ENCODE measurements around the gene PAX1.

PAX1 gene

GRCh38 chr20:21703717-21704407, 1.6 kb upstream of the PAX1 start:
- DNase-seq = peak; percentile 37

GRCh38 chr20:21704408-21705385, 767 bp upstream of the PAX1 start:
- DNase-seq = peak; percentile 34

GRCh38 chr20:21706261-21707195, 1.1 kb downstream of the PAX1 start:
- peak; percentile 76 for DNase-seq

- peak; percentile 17 for DNase-seq
Observed at GRCh38 chr20:21707267-21707666, 1.8 kb downstream of the PAX1 start.

GRCh38 chr20:21707999-21708737, 2.7 kb downstream of the PAX1 start:
- no peak for DNase-seq

GRCh38 chr20:21708738-21709534, 3.5 kb downstream of the PAX1 start:
- peak; percentile 50 for DNase-seq

GRCh38 chr20:21709535-21709904, 4.1 kb downstream of the PAX1 start:
- DNase-seq = no peak

- DNase-seq = no peak
Observed at GRCh38 chr20:21710341-21710740, 4.9 kb downstream of the PAX1 start.

- peak; percentile 39 for DNase-seq
Observed at GRCh38 chr20:21710863-21711431, 5.5 kb downstream of the PAX1 start.

GRCh38 chr20:21712443-21713059, 7.1 kb downstream of the PAX1 start:
- peak; percentile 13 for DNase-seq

- DNase-seq = no peak
Observed at GRCh38 chr20:21713470-21713869, 8.0 kb downstream of the PAX1 start.

- DNase-seq = peak; percentile 40
Observed at GRCh38 chr20:21713901-21714296, 8.4 kb downstream of the PAX1 start.

GRCh38 chr20:21714297-21715192, 9.1 kb downstream of the PAX1 start:
- peak; percentile 41 for DNase-seq

- peak; percentile 13 for DNase-seq
Observed at GRCh38 chr20:21715193-21715881, 9.9 kb downstream of the PAX1 start.

- peak; percentile 63 for DNase-seq
Observed at GRCh38 chr20:21719592-21720214, 14.2 kb downstream of the PAX1 start.

- no peak for DNase-seq
Observed at GRCh38 chr20:21725892-21726291, 20.4 kb downstream of the PAX1 start.

GRCh38 chr20:21729316-21729715, 23.9 kb downstream of the PAX1 start:
- no peak for DNase-seq

GRCh38 chr20:21739161-21739560, 33.7 kb downstream of the PAX1 start:
- no peak for DNase-seq

Data from retina (tissue), 1 donor.